ENCODE results near the gene HHIPL1. TPM values are rescaled to one million over a fixed set of nuclear protein-coding genes. Genes with fewer than 3 reads are reported as not detected.

Gene HHIPL1
- total RNA-seq, 1 experiment from 2014 or later: 2.6 TPM

GRCh38 chr14:99688210-99688581 is 43.3 kb downstream of the HHIPL1 start:
- DNase-seq: no peak
- Mint-ChIP-seq H3K4me1 (peaks cover 16 to 29% of the 10 kb centered on the region in 2 experiments), H3K27ac (no peak overlapping the region), H3K36me3 (ENCODE audit: insufficient read depth in 1 of 3, low read depth in 3 of 3) (no peaks in the 10 kb centered on the region), H3K9me3 (no peaks in the 10 kb centered on the region), H3K4me3 (no peak overlapping the region), H3K27me3 (ENCODE audit: low read depth) (peaks cover 14% of the 10 kb centered on the region)
- Histone ChIP-seq H4K20me1 (ENCODE audit: control insufficient read depth, insufficient read depth, insufficient read length) (no peaks in the 10 kb centered on the region), H3K14ac (ENCODE audit: insufficient read depth, low read length) (no peak overlapping the region), H3K23me2 (ENCODE audit: insufficient read length, low read depth, low read length, poor library complexity, severe bottlenecking) (peaks cover 3% of the 10 kb centered on the region), H3K4me1 (ENCODE audit: insufficient read depth, low read length) (no peaks in the 10 kb centered on the region), H4K5ac (ENCODE audit: insufficient read length, low read depth, low read length) (no peak overlapping the region), H3K56ac (ENCODE audit: insufficient read length, low read depth, low read length) (no peak overlapping the region), H3K27me3 (ENCODE audit: insufficient read depth, low read length) (no peaks in the 10 kb centered on the region), H3T11ph (ENCODE audit: low read length) (no peak overlapping the region), H2AFZ (ENCODE audit: low read length) (no peak overlapping the region), H3K23ac (ENCODE audit: insufficient read length, low read depth, low read length) (no peak overlapping the region), H3K9ac (ENCODE audit: extremely low read depth, insufficient read length, low read length) (no peak overlapping the region), H3K9me3 (ENCODE audit: control insufficient read depth, low read depth, low read length) (no peaks in the 10 kb centered on the region), H2BK120ac (ENCODE audit: low read depth, low read length, poor library complexity, severe bottlenecking) (no peak overlapping the region), H3K27ac (ENCODE audit: insufficient read length, low read depth, low read length) (no peak overlapping the region), H3K18ac (ENCODE audit: insufficient read length, low read depth, low read length) (no peak overlapping the region), H2BK15ac (ENCODE audit: low read depth, low read length) (no peak overlapping the region), H3K79me2 (ENCODE audit: insufficient read depth, low read length) (no peaks in the 10 kb centered on the region), H2BK12ac (ENCODE audit: insufficient read length, low read depth, low read length) (no peak overlapping the region), H4K8ac (replicated peaks; ENCODE audit: insufficient read length, low read depth, low read length) (no peak overlapping the region), H2BK20ac (ENCODE audit: low read depth, low read length, poor library complexity, severe bottlenecking) (no peak overlapping the region), H3K4ac (ENCODE audit: low read depth, low read length) (no peak overlapping the region), H2AK5ac (ENCODE audit: insufficient read length, low read length) (no peak overlapping the region), H2BK5ac (ENCODE audit: insufficient read length, low read length) (no peak overlapping the region), H3K4me2 (ENCODE audit: insufficient read depth, insufficient read length, low read length) (no peak overlapping the region), H4K91ac (ENCODE audit: insufficient read length, low read depth, low read length) (no peak overlapping the region), H3K79me1 (ENCODE audit: insufficient read depth, low read depth, low read length, poor library complexity, severe bottlenecking) (no peaks in the 10 kb centered on the region)
- TF ChIP-seq CTCF (conservative IDR thresholded peaks at IDR 0.05): no peak
- no CpG with 5 or more reads among the region's 10 CpGs for WGBS (ENCODE audit: extremely low coverage, insufficient read length, low lambda C conversion rate)

Data from H9 (cell line).